A549 (cell line): ENCODE results near the gene EFNA3.

ENCODE experiments used
- CBX8 ChIP-seq: fragments of 200-600 bp; sonication (generic); IDR thresholded peaks from 2 replicates; pipeline ENCODE4 v1.6.1; 2016
- CEBPB ChIP-seq, 2 experiments: fragments of >200 bp in 1 of 2; sonication (Bioruptor Twin) in 1 of 2; formaldehyde crosslinking in 1 of 2; IDR thresholded peaks; 2 replicates each; pipeline ENCODE4 v1.6.1; 2012 to 2016
- CHD4 ChIP-seq: fragments of 200-600 bp; sonication (generic); IDR thresholded peaks from 2 replicates; pipeline ENCODE4 v1.6.1; 2016; ENCODE audit warnings: antibody characterized with exemption, mild to moderate bottlenecking, borderline replicate concordance
- EP300 ChIP-seq, 2 experiments: fragments of >200 bp; sonication (Bioruptor Twin); formaldehyde crosslinking; IDR thresholded peaks; 2 replicates in 1 of 2; 3 replicates in 1 of 2; pipeline ENCODE4 v1.6.1; 2016 to 2017
- KDM1A ChIP-seq: fragments of 200-600 bp; sonication (generic); IDR thresholded peaks from 2 replicates; pipeline ENCODE4 v1.6.1; 2016; ENCODE audit warnings: low read depth, mild to moderate bottlenecking
- MYC ChIP-seq: IDR thresholded peaks from 2 replicates; pipeline ENCODE4 v1.6.1; 2012; ENCODE audit warnings: mild to moderate bottlenecking, inconsistent platforms, low read length, improper control_type of control experiment, borderline replicate concordance
- PBX3 ChIP-seq: IDR thresholded peaks from 2 replicates; pipeline ENCODE4 v1.6.1; 2012
- PHF8 ChIP-seq: fragments of 200-600 bp; sonication (generic); IDR thresholded peaks from 2 replicates; pipeline ENCODE4 v1.6.1; 2016; ENCODE audit warnings: low read depth, mild to moderate bottlenecking, antibody characterized with exemption, moderate library complexity, borderline replicate concordance
- POLR2A ChIP-seq: IDR thresholded peaks from 2 replicates; pipeline ENCODE4 v1.6.1; 2012; ENCODE audit warnings: mild to moderate bottlenecking, low read length
- RAD21 ChIP-seq, 2 experiments: fragments of >200 bp in 1 of 2; sonication (Bioruptor Twin) in 1 of 2; formaldehyde crosslinking in 1 of 2; IDR thresholded peaks in 1 of 2; conservative IDR thresholded peaks in 1 of 2; 2 replicates in 1 of 2; 3 replicates in 1 of 2; pipeline ENCODE4 v1.6.1; 2012 to 2018; ENCODE audit warnings: inconsistent platforms in 1 of 2
- RARB ChIP-seq: fragments of 250-450 bp; sonication (Bioruptor Pico); IDR thresholded peaks from 2 replicates; pipeline ENCODE4 v1.8.0; 2021; ENCODE audit warnings: mild to moderate bottlenecking, moderate library complexity
- TF ChIP-seq, protein P1 (sequence below): fragments of >200 bp; sonication (Bioruptor Twin); formaldehyde crosslinking; IDR thresholded peaks from 3 replicates; pipeline ENCODE4 v1.5.1; 2016
- TF ChIP-seq, protein P2 (sequence below): fragments of 150-350 bp; IDR thresholded peaks from 2 replicates; pipeline ENCODE4 v1.6.1; 2014; ENCODE audit warnings: low read depth, mild to moderate bottlenecking, low read length

DNA sequence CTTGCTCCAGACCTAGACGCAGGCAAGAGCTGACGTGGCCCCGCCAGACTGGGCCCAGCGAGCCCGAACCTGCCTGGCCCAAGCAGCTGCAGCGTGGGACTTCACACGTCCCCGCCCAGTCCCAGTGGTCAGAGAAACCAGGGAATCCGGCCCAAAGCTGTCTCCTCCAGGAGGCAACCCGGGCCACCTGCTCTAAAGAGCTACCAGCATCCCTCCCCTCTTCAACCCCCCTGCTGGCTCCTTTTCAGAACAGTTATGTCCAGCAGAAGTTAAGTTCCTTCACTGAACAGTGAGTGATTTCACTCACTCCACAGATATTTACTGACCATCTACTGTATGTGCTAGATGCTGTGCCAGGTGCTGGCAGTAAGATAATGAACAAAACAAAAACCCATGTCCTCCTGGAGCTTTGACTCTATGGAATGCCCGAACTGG is 46.9 kb downstream of the EFNA3 start:
- TF ChIP-seq PBX3, result no peak
- TF ChIP-seq, protein P1, sequence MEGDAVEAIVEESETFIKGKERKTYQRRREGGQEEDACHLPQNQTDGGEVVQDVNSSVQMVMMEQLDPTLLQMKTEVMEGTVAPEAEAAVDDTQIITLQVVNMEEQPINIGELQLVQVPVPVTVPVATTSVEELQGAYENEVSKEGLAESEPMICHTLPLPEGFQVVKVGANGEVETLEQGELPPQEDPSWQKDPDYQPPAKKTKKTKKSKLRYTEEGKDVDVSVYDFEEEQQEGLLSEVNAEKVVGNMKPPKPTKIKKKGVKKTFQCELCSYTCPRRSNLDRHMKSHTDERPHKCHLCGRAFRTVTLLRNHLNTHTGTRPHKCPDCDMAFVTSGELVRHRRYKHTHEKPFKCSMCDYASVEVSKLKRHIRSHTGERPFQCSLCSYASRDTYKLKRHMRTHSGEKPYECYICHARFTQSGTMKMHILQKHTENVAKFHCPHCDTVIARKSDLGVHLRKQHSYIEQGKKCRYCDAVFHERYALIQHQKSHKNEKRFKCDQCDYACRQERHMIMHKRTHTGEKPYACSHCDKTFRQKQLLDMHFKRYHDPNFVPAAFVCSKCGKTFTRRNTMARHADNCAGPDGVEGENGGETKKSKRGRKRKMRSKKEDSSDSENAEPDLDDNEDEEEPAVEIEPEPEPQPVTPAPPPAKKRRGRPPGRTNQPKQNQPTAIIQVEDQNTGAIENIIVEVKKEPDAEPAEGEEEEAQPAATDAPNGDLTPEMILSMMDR, result no peak
- no peak for TF ChIP-seq MYC
- no peak for TF ChIP-seq CHD4
- no peak for TF ChIP-seq EP300 (IDR thresholded peaks at IDR 0.05)
- TF ChIP-seq, protein P2, sequence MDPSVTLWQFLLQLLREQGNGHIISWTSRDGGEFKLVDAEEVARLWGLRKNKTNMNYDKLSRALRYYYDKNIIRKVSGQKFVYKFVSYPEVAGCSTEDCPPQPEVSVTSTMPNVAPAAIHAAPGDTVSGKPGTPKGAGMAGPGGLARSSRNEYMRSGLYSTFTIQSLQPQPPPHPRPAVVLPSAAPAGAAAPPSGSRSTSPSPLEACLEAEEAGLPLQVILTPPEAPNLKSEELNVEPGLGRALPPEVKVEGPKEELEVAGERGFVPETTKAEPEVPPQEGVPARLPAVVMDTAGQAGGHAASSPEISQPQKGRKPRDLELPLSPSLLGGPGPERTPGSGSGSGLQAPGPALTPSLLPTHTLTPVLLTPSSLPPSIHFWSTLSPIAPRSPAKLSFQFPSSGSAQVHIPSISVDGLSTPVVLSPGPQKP, result no peak
- no peak for TF ChIP-seq RAD21 (conservative IDR thresholded peaks at IDR 0.05 in 1 of 2, IDR thresholded peaks at IDR 0.05 in 1 of 2)
- TF ChIP-seq CEBPB (IDR thresholded peaks at IDR 0.05), result no peak
- TF ChIP-seq KDM1A, result no peak
- no peak for TF ChIP-seq PHF8
- TF ChIP-seq RARB (CRISPR knock-in tag), result no peak
- no peak for TF ChIP-seq POLR2A
- no peak for TF ChIP-seq CBX8
